HTR-8/SVneo (cell line): ENCODE measurements around the gene CNN2.

ENCODE experiments used
- DNase-seq: peaks from one replicate; pipeline ENCODE4 v3.0.0; 2011; ENCODE audit warnings: low spot score, mixed read lengths; ENCODE audit not compliant: insufficient read length
- FAIRE-seq: peaks from 2 replicates; lab custom pipeline; 2011; peaks lifted over from hg19 to GRCh38; lab: Jason Lieb, UNC

The CNN2 gene

DNA sequence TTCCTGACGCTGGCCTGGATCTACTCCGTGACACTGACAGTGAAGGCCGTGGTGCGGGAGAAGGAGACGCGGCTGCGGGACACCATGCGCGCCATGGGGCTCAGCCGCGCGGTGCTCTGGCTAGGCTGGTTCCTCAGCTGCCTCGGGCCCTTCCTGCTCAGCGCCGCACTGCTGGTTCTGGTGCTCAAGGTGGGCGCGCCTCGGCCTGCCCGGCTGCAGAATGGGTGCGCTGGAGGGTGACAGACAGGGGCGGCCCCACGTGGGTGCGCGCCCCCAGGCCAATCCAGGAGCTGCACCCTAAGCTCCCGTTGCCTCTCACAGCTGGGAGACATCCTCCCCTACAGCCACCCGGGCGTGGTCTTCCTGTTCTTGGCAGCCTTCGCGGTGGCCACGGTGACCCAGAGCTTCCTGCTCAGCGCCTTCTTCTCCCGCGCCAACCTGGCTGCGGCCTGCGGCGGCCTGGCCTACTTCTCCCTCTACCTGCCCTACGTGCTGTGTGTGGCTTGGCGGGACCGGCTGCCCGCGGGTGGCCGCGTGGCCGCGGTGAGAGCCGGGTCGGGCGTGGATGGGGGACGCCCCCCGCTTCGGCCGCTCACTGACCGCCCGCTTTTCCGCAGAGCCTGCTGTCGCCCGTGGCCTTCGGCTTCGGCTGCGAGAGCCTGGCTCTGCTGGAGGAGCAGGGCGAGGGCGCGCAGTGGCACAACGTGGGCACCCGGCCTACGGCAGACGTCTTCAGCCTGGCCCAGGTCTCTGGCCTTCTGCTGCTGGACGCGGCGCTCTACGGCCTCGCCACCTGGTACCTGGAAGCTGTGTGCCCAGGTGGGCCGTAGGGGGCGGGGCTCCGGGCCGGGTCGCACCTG, 20.7 kb downstream of the CNN2 start:
- DNase-seq (no peak), FAIRE-seq (no peak)

GRCh38 chr19:1047696-1048147, 21.3 kb downstream of the CNN2 start:
- no peak for FAIRE-seq

DNA sequence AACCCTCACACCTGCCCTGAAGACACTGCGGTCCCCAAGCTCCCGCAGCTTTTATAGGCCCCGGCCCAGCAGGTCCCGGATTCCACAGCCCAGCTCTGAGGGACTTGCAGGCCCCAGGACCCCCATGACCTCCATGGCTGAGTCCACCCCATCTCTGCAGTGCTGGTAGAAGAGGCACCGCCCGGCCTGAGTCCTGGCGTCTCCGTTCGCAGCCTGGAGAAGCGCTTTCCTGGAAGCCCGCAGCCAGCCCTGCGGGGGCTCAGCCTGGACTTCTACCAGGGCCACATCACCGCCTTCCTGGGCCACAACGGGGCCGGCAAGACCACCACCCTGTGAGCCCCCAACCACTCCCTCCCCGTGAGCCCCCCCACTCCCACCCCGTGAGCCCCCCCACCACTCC, 22.7 kb downstream of the CNN2 start:
- FAIRE-seq (no peak), DNase-seq (no peak)

More at GRCh38 chr19:1047696-1048147, 21.3 kb downstream of the CNN2 start:
- DNase-seq: no peak

DNA sequence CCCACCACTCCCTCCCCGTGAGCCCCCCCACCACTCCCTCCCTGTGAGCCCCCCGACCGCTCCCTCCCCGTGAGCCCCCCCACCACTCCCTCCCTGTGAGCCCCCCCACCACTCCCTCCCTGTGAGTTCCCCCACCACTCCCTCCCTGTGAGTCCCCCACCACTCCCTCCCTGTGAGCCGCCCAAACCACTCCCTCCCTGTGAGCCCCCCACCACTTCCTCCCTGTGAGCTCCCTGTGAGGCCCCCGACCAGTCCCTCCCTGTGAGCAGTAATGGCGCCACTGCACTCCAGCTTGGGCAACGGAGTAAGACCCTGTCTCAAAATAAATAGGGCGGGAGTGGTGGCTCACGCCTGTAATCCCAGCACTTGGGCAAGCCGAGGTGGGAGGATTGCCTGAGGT, 23.4 kb downstream of the CNN2 start:
- DNase-seq (no peak), FAIRE-seq (no peak)

DNA sequence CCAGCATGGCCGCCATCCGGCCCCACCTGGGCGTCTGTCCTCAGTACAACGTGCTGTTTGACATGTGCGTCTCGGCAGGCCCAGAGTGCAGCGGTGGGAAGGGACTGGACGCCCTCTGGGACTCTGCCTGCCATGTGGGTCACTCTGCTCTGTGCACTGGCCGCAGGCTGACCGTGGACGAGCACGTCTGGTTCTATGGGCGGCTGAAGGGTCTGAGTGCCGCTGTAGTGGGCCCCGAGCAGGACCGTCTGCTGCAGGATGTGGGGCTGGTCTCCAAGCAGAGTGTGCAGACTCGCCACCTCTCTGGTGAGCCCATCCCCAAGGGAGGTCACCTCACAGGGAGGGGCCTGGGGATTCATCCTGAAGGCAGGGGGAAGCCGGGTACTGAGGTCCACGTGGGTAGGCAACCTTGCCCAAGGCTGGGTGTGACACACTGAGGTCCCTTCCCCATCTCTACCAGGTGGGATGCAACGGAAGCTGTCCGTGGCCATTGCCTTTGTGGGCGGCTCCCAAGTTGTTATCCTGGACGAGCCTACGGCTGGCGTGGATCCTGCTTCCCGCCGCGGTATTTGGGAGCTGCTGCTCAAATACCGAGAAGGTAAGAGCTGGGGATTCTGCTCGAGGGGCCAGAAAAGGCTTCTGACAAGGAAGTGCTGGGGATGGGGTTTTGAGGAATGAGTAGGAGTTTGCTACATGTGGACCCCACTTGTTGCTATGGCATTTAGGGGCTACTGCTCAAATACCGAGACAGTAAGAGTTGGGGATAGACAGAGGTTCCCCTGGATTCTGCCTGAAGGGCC, 24.8 kb downstream of the CNN2 start:
- no peak for DNase-seq
- FAIRE-seq: no peak

DNA sequence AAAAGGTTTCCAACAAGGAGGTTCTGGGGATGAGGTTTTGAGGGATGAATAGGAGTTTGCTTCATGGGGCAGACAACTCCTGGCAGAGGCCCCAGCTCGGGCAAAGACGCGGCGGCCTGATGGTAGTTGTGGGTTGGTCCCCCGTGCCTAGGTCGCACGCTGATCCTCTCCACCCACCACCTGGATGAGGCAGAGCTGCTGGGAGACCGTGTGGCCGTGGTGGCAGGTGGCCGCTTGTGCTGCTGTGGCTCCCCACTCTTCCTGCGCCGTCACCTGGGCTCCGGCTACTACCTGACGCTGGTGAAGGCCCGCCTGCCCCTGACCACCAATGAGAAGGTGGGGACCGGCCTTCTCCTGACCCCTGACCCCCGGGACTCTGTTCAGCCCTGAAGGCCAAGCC, 25.4 kb downstream of the CNN2 start:
- no peak for FAIRE-seq

GRCh38 chr19:1052349-1052975, 26.1 kb downstream of the CNN2 start:
- FAIRE-seq: no peak
- no peak for DNase-seq

More for the DNA sequence above, 25.4 kb downstream of the CNN2 start:
- DNase-seq: no peak

DNA sequence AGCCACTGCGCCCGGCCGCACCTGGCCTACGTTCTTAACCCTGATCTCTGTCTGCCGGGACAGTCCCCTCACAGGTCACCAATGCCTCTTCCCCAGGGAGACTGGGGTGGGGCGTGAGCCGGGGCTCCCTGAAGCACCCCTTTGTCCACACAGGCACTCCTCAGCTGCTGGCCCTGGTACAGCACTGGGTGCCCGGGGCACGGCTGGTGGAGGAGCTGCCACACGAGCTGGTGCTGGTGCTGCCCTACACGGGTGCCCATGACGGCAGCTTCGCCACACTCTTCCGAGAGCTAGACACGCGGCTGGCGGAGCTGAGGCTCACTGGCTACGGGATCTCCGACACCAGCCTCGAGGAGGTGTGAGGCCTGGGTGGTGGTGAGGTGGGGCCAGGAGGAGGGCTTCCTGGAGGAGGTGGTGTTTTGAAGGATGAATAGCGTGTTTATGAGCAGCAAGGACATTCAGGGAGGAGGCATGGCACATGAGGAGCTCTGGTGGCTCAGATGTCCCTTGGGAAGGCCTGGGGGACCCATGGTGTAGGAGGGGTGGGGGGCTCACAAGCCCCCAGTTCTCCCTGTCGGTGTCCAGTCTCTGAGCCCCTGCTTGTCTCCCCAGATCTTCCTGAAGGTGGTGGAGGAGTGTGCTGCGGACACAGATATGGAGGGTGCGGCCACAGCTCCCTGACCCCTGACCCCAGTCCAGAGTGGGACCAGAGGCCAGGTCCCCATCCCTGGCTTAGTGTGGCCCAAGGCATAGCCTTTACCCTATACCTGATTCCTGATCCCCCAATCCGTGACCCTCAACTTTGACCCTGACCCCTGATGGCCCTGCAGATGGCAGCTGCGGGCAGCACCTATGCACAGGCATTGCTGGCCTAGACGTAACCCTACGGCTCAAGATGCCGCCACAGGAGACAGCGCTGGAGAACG, 27.0 kb downstream of the CNN2 start:
- DNase-seq: no peak
- FAIRE-seq: no peak

- DNase-seq (no peak), FAIRE-seq (no peak)
Observed at GRCh38 chr19:1054102-1055027, 28.0 kb downstream of the CNN2 start.

DNA sequence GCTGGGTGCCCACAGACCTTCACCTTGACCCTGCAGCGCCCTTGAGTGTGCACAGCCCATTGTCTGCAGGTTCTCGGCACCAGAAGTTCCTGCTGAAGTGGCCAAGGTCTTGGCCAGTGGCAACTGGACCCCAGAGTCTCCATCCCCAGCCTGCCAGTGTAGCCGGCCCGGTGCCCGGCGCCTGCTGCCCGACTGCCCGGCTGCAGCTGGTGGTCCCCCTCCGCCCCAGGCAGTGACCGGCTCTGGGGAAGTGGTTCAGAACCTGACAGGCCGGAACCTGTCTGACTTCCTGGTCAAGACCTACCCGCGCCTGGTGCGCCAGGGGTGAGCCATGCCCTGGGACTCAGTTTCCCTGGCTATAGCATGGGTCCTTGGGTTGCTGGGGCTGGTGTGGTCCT, 28.6 kb downstream of the CNN2 start:
- DNase-seq: no peak
- no peak for FAIRE-seq

GRCh38 chr19:1055886-1056620, 29.6 kb downstream of the CNN2 start:
- FAIRE-seq (no peak), DNase-seq (no peak)

- FAIRE-seq: no peak
Observed at GRCh38 chr19:1057176-1057855, 30.9 kb downstream of the CNN2 start.

DNA sequence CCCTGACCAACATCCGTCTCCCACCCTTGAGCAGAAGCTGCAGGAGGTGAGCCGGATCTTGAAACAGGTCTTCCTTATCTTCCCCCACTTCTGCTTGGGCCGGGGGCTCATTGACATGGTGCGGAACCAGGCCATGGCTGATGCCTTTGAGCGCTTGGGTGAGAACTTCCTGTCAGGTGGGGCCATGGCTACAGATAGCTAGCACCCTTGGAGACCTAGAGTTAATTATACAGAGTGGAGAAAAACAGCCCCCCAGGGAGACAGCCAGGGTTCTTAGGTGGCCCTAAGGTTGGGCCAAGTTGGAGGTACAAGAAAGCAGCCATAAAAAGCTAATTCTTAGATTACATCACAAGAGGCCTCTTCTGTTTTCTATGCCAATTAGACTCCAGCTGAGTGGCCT, 31.7 kb downstream of the CNN2 start:
- DNase-seq (no peak), FAIRE-seq (no peak)

More at GRCh38 chr19:1057176-1057855, 30.9 kb downstream of the CNN2 start:
- DNase-seq: no peak

DNA sequence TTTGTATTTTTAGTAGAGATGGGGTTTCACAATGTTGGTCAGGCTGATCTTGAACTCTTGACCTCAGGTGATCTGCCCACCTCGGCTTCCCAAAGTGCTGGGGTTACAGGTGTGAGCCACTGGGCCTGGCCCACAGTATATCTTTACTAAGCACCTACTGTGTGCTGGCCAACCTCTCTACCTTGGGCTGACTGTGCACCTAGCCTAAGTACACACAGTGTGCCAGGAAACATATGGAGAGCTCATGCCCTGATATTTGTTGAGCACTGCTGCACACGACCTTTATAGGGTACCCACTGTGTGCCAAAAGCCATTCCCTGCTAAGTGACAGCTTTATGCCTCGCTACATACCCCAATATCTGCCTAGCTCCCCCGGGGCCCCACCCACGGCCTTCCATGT, 34.3 kb downstream of the CNN2 start:
- FAIRE-seq (no peak), DNase-seq (no peak)

DNA sequence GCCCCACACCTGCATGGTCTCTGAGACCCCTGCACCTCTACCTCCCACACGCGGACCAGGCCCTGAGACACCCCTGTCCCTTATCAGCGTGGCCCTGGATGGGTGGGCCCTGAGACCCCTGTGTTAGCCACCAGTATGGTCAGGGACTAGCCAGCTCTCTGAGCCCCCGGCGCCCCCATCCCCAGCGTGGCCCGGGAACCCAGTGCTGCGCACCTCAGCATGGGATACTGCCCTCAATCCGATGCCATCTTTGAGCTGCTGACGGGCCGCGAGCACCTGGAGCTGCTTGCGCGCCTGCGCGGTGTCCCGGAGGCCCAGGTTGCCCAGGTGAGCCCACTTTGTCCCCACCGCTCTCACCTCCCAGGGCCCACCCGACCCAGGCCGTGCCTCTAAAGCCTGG, 35.6 kb downstream of the CNN2 start:
- FAIRE-seq (no peak), DNase-seq (no peak)

GRCh38 chr19:1062387-1063029, 36.1 kb downstream of the CNN2 start:
- DNase-seq: no peak

More at GRCh38 chr19:1062387-1063029, 36.1 kb downstream of the CNN2 start:
- peak; percentile 31 for FAIRE-seq
